ENCODE data around the gene KAT6B. TPM values are rescaled to one million over a fixed set of nuclear protein-coding genes. Genes with fewer than 3 reads are reported as not detected.

The KAT6B gene
- polyA plus RNA-seq, 1 donor from 2014 or later, result 11.5 TPM

DNA sequence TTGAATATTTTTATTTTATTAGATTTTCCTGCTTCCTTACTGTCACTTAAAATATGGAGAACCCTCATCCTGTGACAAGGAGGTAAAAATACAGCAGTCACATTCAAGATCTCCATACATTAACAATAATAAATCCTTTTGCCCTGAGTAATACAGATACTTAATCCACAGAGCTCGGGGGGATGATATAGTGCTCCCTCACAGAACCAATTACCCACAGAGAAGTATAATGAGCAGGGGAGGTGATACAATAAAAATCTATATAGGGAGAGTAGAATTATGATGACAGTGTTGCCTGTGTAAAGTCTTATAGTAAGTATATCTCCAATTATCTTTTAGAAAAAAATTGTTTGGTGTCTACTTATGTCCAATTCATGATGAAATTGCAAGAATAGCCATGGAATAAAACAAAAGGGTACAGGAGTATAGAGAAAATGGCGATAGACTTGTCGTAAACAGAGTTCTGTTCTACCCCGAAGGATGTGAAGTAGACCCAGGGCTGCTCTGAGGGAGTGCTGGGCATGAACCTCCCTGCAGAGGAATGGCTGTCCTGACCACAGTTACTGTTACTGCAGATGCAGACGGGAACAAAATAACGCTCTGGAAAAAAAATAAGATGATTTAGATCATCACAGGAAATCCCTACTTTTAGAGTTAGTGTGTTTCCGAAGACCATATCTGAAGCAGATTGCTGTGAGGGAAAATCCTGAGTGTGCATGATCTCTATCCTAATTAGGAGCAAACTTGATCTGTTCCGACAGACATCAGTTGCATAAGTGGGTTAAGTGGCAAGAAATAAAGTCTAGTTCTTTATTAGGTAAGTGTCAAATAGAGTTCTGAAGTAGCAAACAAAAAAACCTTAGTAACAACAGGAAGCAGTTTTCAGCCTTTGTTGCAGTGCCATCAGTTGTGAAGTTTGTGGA is 123.7 kb downstream of the KAT6B start:
- no peak overlapping the region for H3K9ac ChIP-seq (ENCODE audit: low read length)
- TF ChIP-seq POLR2AphosphoS5 (IDR thresholded peaks at IDR 0.05) (no peak), EP300 (conservative IDR thresholded peaks at IDR 0.05; ENCODE audit: poor library complexity, severe bottlenecking) (no peak), SMC3 (conservative IDR thresholded peaks at IDR 0.05; ENCODE audit: poor library complexity) (no peak), TAF1 (IDR thresholded peaks at IDR 0.05; ENCODE audit: low read depth) (no peak), MXI1 (conservative IDR thresholded peaks at IDR 0.05; ENCODE audit: poor library complexity, severe bottlenecking) (no peak), RAD21 (conservative IDR thresholded peaks at IDR 0.05) (no peak), EZH2 (IDR thresholded peaks at IDR 0.05; ENCODE audit: borderline replicate concordance, insufficient read depth, low read length, poor library complexity, severe bottlenecking) (no peak)
- TF ChIP-seq, protein P1, sequence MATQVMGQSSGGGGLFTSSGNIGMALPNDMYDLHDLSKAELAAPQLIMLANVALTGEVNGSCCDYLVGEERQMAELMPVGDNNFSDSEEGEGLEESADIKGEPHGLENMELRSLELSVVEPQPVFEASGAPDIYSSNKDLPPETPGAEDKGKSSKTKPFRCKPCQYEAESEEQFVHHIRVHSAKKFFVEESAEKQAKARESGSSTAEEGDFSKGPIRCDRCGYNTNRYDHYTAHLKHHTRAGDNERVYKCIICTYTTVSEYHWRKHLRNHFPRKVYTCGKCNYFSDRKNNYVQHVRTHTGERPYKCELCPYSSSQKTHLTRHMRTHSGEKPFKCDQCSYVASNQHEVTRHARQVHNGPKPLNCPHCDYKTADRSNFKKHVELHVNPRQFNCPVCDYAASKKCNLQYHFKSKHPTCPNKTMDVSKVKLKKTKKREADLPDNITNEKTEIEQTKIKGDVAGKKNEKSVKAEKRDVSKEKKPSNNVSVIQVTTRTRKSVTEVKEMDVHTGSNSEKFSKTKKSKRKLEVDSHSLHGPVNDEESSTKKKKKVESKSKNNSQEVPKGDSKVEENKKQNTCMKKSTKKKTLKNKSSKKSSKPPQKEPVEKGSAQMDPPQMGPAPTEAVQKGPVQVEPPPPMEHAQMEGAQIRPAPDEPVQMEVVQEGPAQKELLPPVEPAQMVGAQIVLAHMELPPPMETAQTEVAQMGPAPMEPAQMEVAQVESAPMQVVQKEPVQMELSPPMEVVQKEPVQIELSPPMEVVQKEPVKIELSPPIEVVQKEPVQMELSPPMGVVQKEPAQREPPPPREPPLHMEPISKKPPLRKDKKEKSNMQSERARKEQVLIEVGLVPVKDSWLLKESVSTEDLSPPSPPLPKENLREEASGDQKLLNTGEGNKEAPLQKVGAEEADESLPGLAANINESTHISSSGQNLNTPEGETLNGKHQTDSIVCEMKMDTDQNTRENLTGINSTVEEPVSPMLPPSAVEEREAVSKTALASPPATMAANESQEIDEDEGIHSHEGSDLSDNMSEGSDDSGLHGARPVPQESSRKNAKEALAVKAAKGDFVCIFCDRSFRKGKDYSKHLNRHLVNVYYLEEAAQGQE (IDR thresholded peaks at IDR 0.05; ENCODE audit: borderline replicate concordance), result no peak
- TF ChIP-seq, protein P2, sequence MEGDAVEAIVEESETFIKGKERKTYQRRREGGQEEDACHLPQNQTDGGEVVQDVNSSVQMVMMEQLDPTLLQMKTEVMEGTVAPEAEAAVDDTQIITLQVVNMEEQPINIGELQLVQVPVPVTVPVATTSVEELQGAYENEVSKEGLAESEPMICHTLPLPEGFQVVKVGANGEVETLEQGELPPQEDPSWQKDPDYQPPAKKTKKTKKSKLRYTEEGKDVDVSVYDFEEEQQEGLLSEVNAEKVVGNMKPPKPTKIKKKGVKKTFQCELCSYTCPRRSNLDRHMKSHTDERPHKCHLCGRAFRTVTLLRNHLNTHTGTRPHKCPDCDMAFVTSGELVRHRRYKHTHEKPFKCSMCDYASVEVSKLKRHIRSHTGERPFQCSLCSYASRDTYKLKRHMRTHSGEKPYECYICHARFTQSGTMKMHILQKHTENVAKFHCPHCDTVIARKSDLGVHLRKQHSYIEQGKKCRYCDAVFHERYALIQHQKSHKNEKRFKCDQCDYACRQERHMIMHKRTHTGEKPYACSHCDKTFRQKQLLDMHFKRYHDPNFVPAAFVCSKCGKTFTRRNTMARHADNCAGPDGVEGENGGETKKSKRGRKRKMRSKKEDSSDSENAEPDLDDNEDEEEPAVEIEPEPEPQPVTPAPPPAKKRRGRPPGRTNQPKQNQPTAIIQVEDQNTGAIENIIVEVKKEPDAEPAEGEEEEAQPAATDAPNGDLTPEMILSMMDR (IDR thresholded peaks at IDR 0.05; ENCODE audit: poor library complexity, severe bottlenecking), result no peak
- H3K27ac ChIP-seq (ENCODE audit: low read length), result no peak overlapping the region
- no peaks in the 10 kb centered on the region for H3F3A ChIP-seq (ENCODE audit: insufficient read depth, low read length, poor library complexity, severe bottlenecking)
- no peaks in the 10 kb centered on the region for H3K36me3 ChIP-seq (ENCODE audit: insufficient read depth, low read length)
- no peak overlapping the region for H3K4me2 ChIP-seq (ENCODE audit: low read length)
- peaks cover 17% of the 10 kb centered on the region for H3K79me2 ChIP-seq (replicated peaks; ENCODE audit: insufficient read depth, low read length)
- no peaks in the 10 kb centered on the region for H3K27me3 ChIP-seq (ENCODE audit: insufficient read depth, low read depth, low read length)
- no peaks in the 10 kb centered on the region for H4K20me1 ChIP-seq (ENCODE audit: insufficient read depth)
- no peak overlapping the region for H2AFZ ChIP-seq (ENCODE audit: low read depth, low read length)
- no peaks in the 10 kb centered on the region for H3K9me3 ChIP-seq (ENCODE audit: low read length)
- H3K9me2 ChIP-seq (ENCODE audit: insufficient read depth, low read length), result no peaks in the 10 kb centered on the region
- no peak overlapping the region for H3K4me3 ChIP-seq (ENCODE audit: low read length)

DNA sequence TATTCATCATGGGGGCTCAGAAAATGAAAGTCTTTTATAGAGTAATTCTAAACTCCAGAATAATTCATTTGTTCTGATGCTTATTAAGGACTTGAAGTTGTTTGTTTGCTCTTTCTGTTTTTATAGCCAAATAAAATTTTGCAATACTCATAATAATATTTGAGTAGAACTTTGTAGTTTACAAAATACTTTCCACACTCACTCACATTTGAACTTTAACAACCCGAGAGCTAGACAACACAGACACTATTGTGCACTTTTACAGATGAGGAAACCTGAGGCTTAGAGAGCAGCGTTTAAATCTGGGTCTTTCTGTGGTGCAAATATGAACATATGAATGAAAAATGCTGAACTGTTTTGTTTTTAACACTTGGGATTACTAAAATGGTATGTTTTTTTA is 126.8 kb downstream of the KAT6B start:
- Histone ChIP-seq H3K27me3 (ENCODE audit: insufficient read depth, low read depth, low read length) (no peaks in the 10 kb centered on the region), H2AFZ (ENCODE audit: low read depth, low read length) (no peak overlapping the region), H3K4me3 (ENCODE audit: low read length) (no peak overlapping the region), H3K9me3 (ENCODE audit: low read length) (no peaks in the 10 kb centered on the region), H3F3A (ENCODE audit: insufficient read depth, low read length, poor library complexity, severe bottlenecking) (no peaks in the 10 kb centered on the region), H3K9me2 (ENCODE audit: insufficient read depth, low read length) (no peaks in the 10 kb centered on the region), H3K9ac (ENCODE audit: low read length) (no peak overlapping the region), H3K79me2 (replicated peaks; ENCODE audit: insufficient read depth, low read length) (peaks cover 10% of the 10 kb centered on the region), H4K20me1 (ENCODE audit: insufficient read depth) (no peaks in the 10 kb centered on the region), H3K27ac (ENCODE audit: low read length) (no peak overlapping the region), H3K36me3 (ENCODE audit: insufficient read depth, low read length) (no peaks in the 10 kb centered on the region), H3K4me2 (ENCODE audit: low read length) (no peak overlapping the region)
- TF ChIP-seq TAF1 (IDR thresholded peaks at IDR 0.05; ENCODE audit: low read depth) (no peak), EP300 (conservative IDR thresholded peaks at IDR 0.05; ENCODE audit: poor library complexity, severe bottlenecking) (no peak), POLR2AphosphoS5 (IDR thresholded peaks at IDR 0.05) (no peak), SMC3 (conservative IDR thresholded peaks at IDR 0.05; ENCODE audit: poor library complexity) (no peak), RAD21 (conservative IDR thresholded peaks at IDR 0.05) (no peak), EZH2 (IDR thresholded peaks at IDR 0.05; ENCODE audit: borderline replicate concordance, insufficient read depth, low read length, poor library complexity, severe bottlenecking) (no peak), MXI1 (conservative IDR thresholded peaks at IDR 0.05; ENCODE audit: poor library complexity, severe bottlenecking) (no peak)
- TF ChIP-seq, protein P2 (IDR thresholded peaks at IDR 0.05; ENCODE audit: poor library complexity, severe bottlenecking), result no peak
- TF ChIP-seq, protein P1 (IDR thresholded peaks at IDR 0.05; ENCODE audit: borderline replicate concordance), result no peak
